ENCODE data around the gene GGCX.

Gene GGCX

GRCh38 chr2:85503851-85504777 is 57.2 kb downstream of the GGCX start:
- peak; percentile 92 for DNase-seq (ENCODE audit: low read depth)
- no peak overlapping the region for H3K4me3 ChIP-seq (ENCODE audit: control insufficient read depth, low read depth, low read length)
- TF ChIP-seq CTCF (conservative IDR thresholded peaks at IDR 0.05; ENCODE audit: control insufficient read depth, insufficient read depth, low read depth, low read length), result no peak

GRCh38 chr2:85503168-85503850 is 58.0 kb downstream of the GGCX start:
- TF ChIP-seq CTCF (conservative IDR thresholded peaks at IDR 0.05; ENCODE audit: control insufficient read depth, insufficient read depth, low read depth, low read length), result no peak
- H3K4me3 ChIP-seq (ENCODE audit: control insufficient read depth, low read depth, low read length), result no peak overlapping the region
- no peak for DNase-seq (ENCODE audit: low read depth)

- no peak for TF ChIP-seq CTCF (conservative IDR thresholded peaks at IDR 0.05; ENCODE audit: control insufficient read depth, insufficient read depth, low read depth, low read length)
- no peak overlapping the region for H3K4me3 ChIP-seq (ENCODE audit: control insufficient read depth, low read depth, low read length)
- DNase-seq (ENCODE audit: low read depth), result no peak
Measured at GRCh38 chr2:85502720-85503119, 58.6 kb downstream of the GGCX start.

GRCh38 chr2:85501248-85501647 is 60.0 kb downstream of the GGCX start:
- DNase-seq (ENCODE audit: low read depth), result peak; percentile 21
- H3K4me3 ChIP-seq (ENCODE audit: control insufficient read depth, low read depth, low read length), result no peak overlapping the region
- TF ChIP-seq CTCF (conservative IDR thresholded peaks at IDR 0.05; ENCODE audit: control insufficient read depth, insufficient read depth, low read depth, low read length), result no peak

GRCh38 chr2:85497944-85498630 is 63.2 kb downstream of the GGCX start:
- no peak for DNase-seq (ENCODE audit: low read depth)
- H3K4me3 ChIP-seq (ENCODE audit: control insufficient read depth, low read depth, low read length), result no peak overlapping the region
- TF ChIP-seq CTCF (conservative IDR thresholded peaks at IDR 0.05; ENCODE audit: control insufficient read depth, insufficient read depth, low read depth, low read length), result no peak

GRCh38 chr2:85496436-85496835 is 64.9 kb downstream of the GGCX start:
- no peak for DNase-seq (ENCODE audit: low read depth)
- no peak for TF ChIP-seq CTCF (conservative IDR thresholded peaks at IDR 0.05; ENCODE audit: control insufficient read depth, insufficient read depth, low read depth, low read length)
- H3K4me3 ChIP-seq (ENCODE audit: control insufficient read depth, low read depth, low read length), result no peak overlapping the region
